GM23338 (cell line): Measurements from ENCODE around the gene SF3B3. TPM values are rescaled to one million over a fixed set of nuclear protein-coding genes. Genes with fewer than 3 reads are reported as not detected.

Experiments
- ATAC-seq: fragments of 200-7000 bp; cut with Tn5 transposase; 3 replicates; pipeline ENCODE4 v1.9.1; 2020
- DNase-seq: peaks from one replicate; pipeline ENCODE4 v3.0.0-alpha.2; 2015; ENCODE audit warnings: low spot score
- H2AFZ ChIP-seq: fragments of 200-600 bp; sonication (generic); 2 replicates; pipeline ENCODE4 v1.8.0; 2016; ENCODE audit warnings: antibody characterized with exemption, mild to moderate bottlenecking, moderate library complexity
- H3F3A ChIP-seq: fragments of 200-600 bp; sonication (generic); replicated peaks from 2 replicates; pipeline ENCODE4 v1.8.0; 2017; ENCODE audit warnings: antibody characterized with exemption, mixed run types, low read depth
- H3K27ac ChIP-seq: fragments of 200-600 bp; sonication (generic); 2 replicates; pipeline ENCODE4 v1.6.1; 2016; ENCODE audit warnings: low read depth
- H3K27me3 ChIP-seq: fragments of 200-600 bp; sonication (generic); 2 replicates; pipeline ENCODE4 v1.8.0; 2016; ENCODE audit warnings: mild to moderate bottlenecking, mixed run types, moderate library complexity; ENCODE audit not compliant: insufficient read depth
- H3K36me3 ChIP-seq: fragments of 200-600 bp; sonication (generic); 2 replicates; pipeline ENCODE4 v1.8.0; 2016; ENCODE audit warnings: mild to moderate bottlenecking; ENCODE audit not compliant: insufficient read depth
- H3K4me1 ChIP-seq: fragments of 200-600 bp; sonication (generic); 2 replicates; pipeline ENCODE4 v1.8.0; 2016; ENCODE audit warnings: mild to moderate bottlenecking, moderate library complexity; ENCODE audit not compliant: insufficient read depth
- H3K4me2 ChIP-seq: fragments of 200-600 bp; sonication (generic); 2 replicates; pipeline ENCODE4 v1.7.1; 2017; ENCODE audit warnings: mixed run types
- H3K4me3 ChIP-seq: fragments of 200-600 bp; sonication (generic); 2 replicates; pipeline ENCODE4 v1.6.1; 2016; ENCODE audit warnings: mixed run types
- H3K79me2 ChIP-seq: fragments of 200-600 bp; sonication (generic); replicated peaks from 2 replicates; pipeline ENCODE4 v1.8.0; 2017; ENCODE audit warnings: mild to moderate bottlenecking; ENCODE audit not compliant: insufficient read depth
- H3K9me2 ChIP-seq: fragments of 200-600 bp; sonication (generic); 2 replicates; pipeline ENCODE4 v1.8.0; 2017; ENCODE audit not compliant: insufficient read depth
- H4K20me1 ChIP-seq: fragments of 200-600 bp; sonication (generic); replicated peaks from 2 replicates; pipeline ENCODE4 v1.8.0; 2017; ENCODE audit warnings: mild to moderate bottlenecking; ENCODE audit not compliant: insufficient read depth
- H3K27ac Mint-ChIP-seq: 2 replicates; pipeline ENCODE4 v1.8.0; 2020; ENCODE audit warnings: inconsistent platforms, mild to moderate bottlenecking, moderate library complexity, mixed read lengths
- H3K27me3 Mint-ChIP-seq: 3 replicates; pipeline ENCODE4 v1.8.0; 2022; ENCODE audit warnings: low read depth, mild to moderate bottlenecking, moderate library complexity, mixed read lengths, inconsistent platforms; ENCODE audit not compliant: insufficient read depth, poor library complexity
- H3K36me3 Mint-ChIP-seq: 3 replicates; pipeline ENCODE4 v1.8.0; 2021; ENCODE audit warnings: low read depth, mild to moderate bottlenecking, inconsistent platforms, moderate library complexity, mixed read lengths
- H3K4me1 Mint-ChIP-seq: 3 replicates; pipeline ENCODE4 v1.8.0; 2020; ENCODE audit warnings: mild to moderate bottlenecking, inconsistent platforms, mixed read lengths
- H3K4me3 Mint-ChIP-seq: 3 replicates; pipeline ENCODE4 v1.8.0; 2021; ENCODE audit warnings: moderate library complexity, mild to moderate bottlenecking, inconsistent platforms, mixed read lengths
- H3K9me3 Mint-ChIP-seq: 3 replicates; pipeline ENCODE4 v1.8.0; 2020; ENCODE audit warnings: moderate library complexity, mild to moderate bottlenecking, inconsistent platforms, mixed read lengths
- CREB1 ChIP-seq: fragments of 250-450 bp; sonication (Bioruptor Pico); IDR thresholded peaks from 2 replicates; pipeline ENCODE4 v1.5.0; 2020; ENCODE audit warnings: low read depth, mild to moderate bottlenecking, moderate library complexity
- EZH2 ChIP-seq: fragments of 200-600 bp; sonication (generic); IDR thresholded peaks from one replicate; pipeline ENCODE4 v1.8.0; 2017; ENCODE audit warnings: antibody characterized with exemption, mild to moderate bottlenecking, low read depth; ENCODE audit not compliant: unreplicated experiment
- EZH2phosphoT487 ChIP-seq: fragments of 200-600 bp; sonication (generic); IDR thresholded peaks from one replicate; pipeline ENCODE4 v1.8.1; 2018; ENCODE audit warnings: antibody characterized with exemption; ENCODE audit not compliant: unreplicated experiment
- JUNB ChIP-seq: IDR thresholded peaks from one replicate; pipeline ENCODE4 v1.6.1; 2016; ENCODE audit warnings: antibody characterized with exemption; ENCODE audit not compliant: unreplicated experiment
- NANOG ChIP-seq: IDR thresholded peaks from 2 replicates; pipeline ENCODE4 v1.6.1; 2016; ENCODE audit warnings: antibody characterized with exemption, borderline replicate concordance
- POLR2AphosphoS5 ChIP-seq: IDR thresholded peaks from 2 replicates; pipeline ENCODE4 v1.6.1; 2016; ENCODE audit warnings: antibody characterized with exemption, low read depth
- STAT1 ChIP-seq: IDR thresholded peaks from one replicate; pipeline ENCODE4 v1.6.1; 2016; ENCODE audit warnings: antibody characterized with exemption; ENCODE audit not compliant: unreplicated experiment
- ZNF114 ChIP-seq: fragments of 250-450 bp; sonication (Bioruptor Pico); IDR thresholded peaks from 2 replicates; pipeline ENCODE4 v1.5.0; 2020; ENCODE audit warnings: mild to moderate bottlenecking, moderate library complexity
- ZNF331 ChIP-seq: fragments of 250-450 bp; sonication (Bioruptor Pico); IDR thresholded peaks from 2 replicates; pipeline ENCODE4 v1.5.0; 2020; ENCODE audit warnings: low read depth, mild to moderate bottlenecking, moderate library complexity
- polyA plus RNA-seq: library from polyadenylated mRNA; unstranded; fragments of >200 nt; fragmentation: Nextera tagmentation; extraction: Ambion mirVana; gene quantifications from 2 replicates; pipeline ENCODE4 v1.2.1, GENCODE V29; 2016
- total RNA-seq: library from RNA; depleted of rRNA; stranded (reverse); fragments of >200 nt; shearing (Covaris generic); gene quantifications from 2 replicates; pipeline ENCODE4 v1.2.3, GENCODE V29; 2014
- TF ChIP-seq, protein P1 (sequence below): fragments of 250-450 bp; sonication (Bioruptor Pico); IDR thresholded peaks from 2 replicates; pipeline ENCODE4 v1.5.0; 2020; ENCODE audit warnings: mild to moderate bottlenecking, moderate library complexity
- TF ChIP-seq, protein P2 (sequence below), 2 experiments: fragments of 200-600 bp in 1 of 2; sonication (generic) in 1 of 2; conservative IDR thresholded peaks; 2 replicates each; pipeline versions ENCODE4 v1.5.1 to v1.6.1; 2016 to 2017; ENCODE audit warnings: antibody characterized with exemption in 2 of 2, low read depth in 2 of 2, mild to moderate bottlenecking in 2 of 2, moderate library complexity in 1 of 2
- TF ChIP-seq, protein P3 (sequence below): IDR thresholded peaks from 2 replicates; pipeline ENCODE4 v1.6.1; 2016; ENCODE audit warnings: antibody characterized with exemption
- TF ChIP-seq, protein P4 (sequence below): IDR thresholded peaks from one replicate; pipeline ENCODE4 v1.6.1; 2018; ENCODE audit warnings: antibody characterized with exemption; ENCODE audit not compliant: unreplicated experiment

Gene SF3B3
- total and polyA plus RNA-seq, 2 experiments from 2014 or later, result 202 to 289 TPM

DNA sequence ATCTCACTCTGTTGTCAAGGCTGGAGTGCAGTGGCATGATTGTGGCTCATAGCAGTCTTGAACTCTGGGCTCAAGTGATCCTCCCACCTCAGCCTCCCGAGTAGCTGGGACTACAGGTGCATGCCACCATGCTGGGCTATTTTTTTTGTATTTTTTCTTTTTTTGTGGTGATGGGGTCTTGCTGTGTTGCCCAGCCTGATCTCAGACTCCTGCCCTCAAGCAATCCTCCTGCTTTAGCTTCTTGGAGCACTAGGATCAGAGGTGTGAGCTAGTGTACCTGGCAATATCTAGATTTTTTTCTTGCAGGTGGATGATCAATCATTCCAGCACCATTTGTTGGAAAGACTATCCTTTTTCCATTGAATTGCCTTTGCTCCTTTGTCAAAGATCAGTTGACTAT lies 69.9 kb downstream of the SF3B3 start (continued):
- TF ChIP-seq, protein P1, sequence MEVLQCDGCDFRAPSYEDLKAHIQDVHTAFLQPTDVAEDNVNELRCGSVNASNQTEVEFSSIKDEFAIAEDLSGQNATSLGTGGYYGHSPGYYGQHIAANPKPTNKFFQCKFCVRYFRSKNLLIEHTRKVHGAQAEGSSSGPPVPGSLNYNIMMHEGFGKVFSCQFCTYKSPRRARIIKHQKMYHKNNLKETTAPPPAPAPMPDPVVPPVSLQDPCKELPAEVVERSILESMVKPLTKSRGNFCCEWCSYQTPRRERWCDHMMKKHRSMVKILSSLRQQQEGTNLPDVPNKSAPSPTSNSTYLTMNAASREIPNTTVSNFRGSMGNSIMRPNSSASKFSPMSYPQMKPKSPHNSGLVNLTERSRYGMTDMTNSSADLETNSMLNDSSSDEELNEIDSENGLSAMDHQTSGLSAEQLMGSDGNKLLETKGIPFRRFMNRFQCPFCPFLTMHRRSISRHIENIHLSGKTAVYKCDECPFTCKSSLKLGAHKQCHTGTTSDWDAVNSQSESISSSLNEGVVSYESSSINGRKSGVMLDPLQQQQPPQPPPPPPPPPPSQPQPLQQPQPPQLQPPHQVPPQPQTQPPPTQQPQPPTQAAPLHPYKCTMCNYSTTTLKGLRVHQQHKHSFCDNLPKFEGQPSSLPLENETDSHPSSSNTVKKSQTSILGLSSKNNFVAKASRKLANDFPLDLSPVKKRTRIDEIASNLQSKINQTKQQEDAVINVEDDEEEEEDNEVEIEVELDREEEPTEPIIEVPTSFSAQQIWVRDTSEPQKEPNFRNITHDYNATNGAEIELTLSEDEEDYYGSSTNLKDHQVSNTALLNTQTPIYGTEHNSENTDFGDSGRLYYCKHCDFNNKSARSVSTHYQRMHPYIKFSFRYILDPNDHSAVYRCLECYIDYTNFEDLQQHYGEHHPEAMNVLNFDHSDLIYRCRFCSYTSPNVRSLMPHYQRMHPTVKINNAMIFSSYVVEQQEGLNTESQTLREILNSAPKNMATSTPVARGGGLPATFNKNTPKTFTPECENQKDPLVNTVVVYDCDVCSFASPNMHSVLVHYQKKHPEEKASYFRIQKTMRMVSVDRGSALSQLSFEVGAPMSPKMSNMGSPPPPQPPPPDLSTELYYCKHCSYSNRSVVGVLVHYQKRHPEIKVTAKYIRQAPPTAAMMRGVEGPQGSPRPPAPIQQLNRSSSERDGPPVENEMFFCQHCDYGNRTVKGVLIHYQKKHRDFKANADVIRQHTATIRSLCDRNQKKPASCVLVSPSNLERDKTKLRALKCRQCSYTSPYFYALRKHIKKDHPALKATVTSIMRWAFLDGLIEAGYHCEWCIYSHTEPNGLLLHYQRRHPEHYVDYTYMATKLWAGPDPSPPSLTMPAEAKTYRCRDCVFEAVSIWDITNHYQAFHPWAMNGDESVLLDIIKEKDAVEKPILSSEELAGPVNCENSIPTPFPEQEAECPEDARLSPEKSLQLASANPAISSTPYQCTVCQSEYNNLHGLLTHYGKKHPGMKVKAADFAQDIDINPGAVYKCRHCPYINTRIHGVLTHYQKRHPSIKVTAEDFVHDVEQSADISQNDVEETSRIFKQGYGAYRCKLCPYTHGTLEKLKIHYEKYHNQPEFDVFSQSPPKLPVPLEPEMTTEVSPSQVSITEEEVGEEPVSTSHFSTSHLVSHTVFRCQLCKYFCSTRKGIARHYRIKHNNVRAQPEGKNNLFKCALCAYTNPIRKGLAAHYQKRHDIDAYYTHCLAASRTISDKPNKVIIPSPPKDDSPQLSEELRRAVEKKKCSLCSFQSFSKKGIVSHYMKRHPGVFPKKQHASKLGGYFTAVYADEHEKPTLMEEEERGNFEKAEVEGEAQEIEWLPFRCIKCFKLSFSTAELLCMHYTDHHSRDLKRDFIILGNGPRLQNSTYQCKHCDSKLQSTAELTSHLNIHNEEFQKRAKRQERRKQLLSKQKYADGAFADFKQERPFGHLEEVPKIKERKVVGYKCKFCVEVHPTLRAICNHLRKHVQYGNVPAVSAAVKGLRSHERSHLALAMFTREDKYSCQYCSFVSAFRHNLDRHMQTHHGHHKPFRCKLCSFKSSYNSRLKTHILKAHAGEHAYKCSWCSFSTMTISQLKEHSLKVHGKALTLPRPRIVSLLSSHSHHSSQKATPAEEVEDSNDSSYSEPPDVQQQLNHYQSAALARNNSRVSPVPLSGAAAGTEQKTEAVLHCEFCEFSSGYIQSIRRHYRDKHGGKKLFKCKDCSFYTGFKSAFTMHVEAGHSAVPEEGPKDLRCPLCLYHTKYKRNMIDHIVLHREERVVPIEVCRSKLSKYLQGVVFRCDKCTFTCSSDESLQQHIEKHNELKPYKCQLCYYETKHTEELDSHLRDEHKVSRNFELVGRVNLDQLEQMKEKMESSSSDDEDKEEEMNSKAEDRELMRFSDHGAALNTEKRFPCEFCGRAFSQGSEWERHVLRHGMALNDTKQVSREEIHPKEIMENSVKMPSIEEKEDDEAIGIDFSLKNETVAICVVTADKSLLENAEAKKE (CRISPR knock-in tag), result no peak
- TF ChIP-seq POLR2AphosphoS5 (no peak), JUNB (no peak), NANOG (no peak), EZH2phosphoT487 (no peak)
- TF ChIP-seq, protein P2, sequence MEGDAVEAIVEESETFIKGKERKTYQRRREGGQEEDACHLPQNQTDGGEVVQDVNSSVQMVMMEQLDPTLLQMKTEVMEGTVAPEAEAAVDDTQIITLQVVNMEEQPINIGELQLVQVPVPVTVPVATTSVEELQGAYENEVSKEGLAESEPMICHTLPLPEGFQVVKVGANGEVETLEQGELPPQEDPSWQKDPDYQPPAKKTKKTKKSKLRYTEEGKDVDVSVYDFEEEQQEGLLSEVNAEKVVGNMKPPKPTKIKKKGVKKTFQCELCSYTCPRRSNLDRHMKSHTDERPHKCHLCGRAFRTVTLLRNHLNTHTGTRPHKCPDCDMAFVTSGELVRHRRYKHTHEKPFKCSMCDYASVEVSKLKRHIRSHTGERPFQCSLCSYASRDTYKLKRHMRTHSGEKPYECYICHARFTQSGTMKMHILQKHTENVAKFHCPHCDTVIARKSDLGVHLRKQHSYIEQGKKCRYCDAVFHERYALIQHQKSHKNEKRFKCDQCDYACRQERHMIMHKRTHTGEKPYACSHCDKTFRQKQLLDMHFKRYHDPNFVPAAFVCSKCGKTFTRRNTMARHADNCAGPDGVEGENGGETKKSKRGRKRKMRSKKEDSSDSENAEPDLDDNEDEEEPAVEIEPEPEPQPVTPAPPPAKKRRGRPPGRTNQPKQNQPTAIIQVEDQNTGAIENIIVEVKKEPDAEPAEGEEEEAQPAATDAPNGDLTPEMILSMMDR (conservative IDR thresholded peaks at IDR 0.05; ENCODE audit: low read depth in 2 of 2), result no peak

DNA sequence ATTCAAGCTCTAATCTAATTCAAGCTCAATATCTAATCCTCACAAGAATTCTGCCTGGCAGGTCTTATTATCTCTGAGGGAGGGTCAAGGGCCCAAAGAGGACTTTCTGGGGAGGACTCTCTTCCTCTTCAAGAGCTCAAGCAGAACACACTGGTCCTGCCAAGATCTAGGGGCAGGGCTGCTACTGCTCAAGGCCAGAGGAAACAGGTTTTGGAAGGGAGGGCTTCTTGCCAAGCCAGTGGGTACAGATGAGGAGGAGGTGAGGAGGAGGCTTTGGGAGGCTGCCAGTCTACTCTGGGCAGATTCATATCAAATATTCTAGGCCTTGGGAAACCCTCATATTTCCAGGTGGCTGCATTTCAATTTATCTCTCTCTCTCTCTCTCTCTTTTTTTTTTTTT lies 71.0 kb downstream of the SF3B3 start:
- H3K27ac ChIP-seq, result no peak overlapping the region
- H3K4me1 ChIP-seq, result peaks cover 7% of the 10 kb centered on the region; the same call in 1 of the 2 replicates
- Mint-ChIP-seq H3K36me3 (no peaks in the 10 kb centered on the region), H3K4me1 (peaks cover 7% of the 10 kb centered on the region), H3K27me3 (peaks cover 12% of the 10 kb centered on the region), H3K9me3 (no peaks in the 10 kb centered on the region), H3K27ac (no peak overlapping the region), H3K4me3 (no peak overlapping the region)
- ATAC-seq (no peak), DNase-seq (no peak)
- no peaks in the 10 kb centered on the region for H3K9me2 ChIP-seq
- no peaks in the 10 kb centered on the region for H3K36me3 ChIP-seq
- H3K4me3 ChIP-seq, result no peak overlapping the region
- H2AFZ ChIP-seq, result no peak overlapping the region
- H4K20me1 ChIP-seq, result no peaks in the 10 kb centered on the region
- H3K4me2 ChIP-seq, result no peak overlapping the region
- H3K27me3 ChIP-seq, result no peaks in the 10 kb centered on the region
- no peaks in the 10 kb centered on the region for H3F3A ChIP-seq
- no peaks in the 10 kb centered on the region for H3K79me2 ChIP-seq
- TF ChIP-seq ZNF114 (CRISPR knock-in tag) (no peak), JUNB (no peak), EZH2 (no peak), EZH2phosphoT487 (no peak), NANOG (no peak), CREB1 (no peak), STAT1 (no peak), POLR2AphosphoS5 (no peak), ZNF331 (no peak)
- TF ChIP-seq, protein P3, sequence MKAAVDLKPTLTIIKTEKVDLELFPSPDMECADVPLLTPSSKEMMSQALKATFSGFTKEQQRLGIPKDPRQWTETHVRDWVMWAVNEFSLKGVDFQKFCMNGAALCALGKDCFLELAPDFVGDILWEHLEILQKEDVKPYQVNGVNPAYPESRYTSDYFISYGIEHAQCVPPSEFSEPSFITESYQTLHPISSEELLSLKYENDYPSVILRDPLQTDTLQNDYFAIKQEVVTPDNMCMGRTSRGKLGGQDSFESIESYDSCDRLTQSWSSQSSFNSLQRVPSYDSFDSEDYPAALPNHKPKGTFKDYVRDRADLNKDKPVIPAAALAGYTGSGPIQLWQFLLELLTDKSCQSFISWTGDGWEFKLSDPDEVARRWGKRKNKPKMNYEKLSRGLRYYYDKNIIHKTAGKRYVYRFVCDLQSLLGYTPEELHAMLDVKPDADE, result no peak
- TF ChIP-seq, protein P4, sequence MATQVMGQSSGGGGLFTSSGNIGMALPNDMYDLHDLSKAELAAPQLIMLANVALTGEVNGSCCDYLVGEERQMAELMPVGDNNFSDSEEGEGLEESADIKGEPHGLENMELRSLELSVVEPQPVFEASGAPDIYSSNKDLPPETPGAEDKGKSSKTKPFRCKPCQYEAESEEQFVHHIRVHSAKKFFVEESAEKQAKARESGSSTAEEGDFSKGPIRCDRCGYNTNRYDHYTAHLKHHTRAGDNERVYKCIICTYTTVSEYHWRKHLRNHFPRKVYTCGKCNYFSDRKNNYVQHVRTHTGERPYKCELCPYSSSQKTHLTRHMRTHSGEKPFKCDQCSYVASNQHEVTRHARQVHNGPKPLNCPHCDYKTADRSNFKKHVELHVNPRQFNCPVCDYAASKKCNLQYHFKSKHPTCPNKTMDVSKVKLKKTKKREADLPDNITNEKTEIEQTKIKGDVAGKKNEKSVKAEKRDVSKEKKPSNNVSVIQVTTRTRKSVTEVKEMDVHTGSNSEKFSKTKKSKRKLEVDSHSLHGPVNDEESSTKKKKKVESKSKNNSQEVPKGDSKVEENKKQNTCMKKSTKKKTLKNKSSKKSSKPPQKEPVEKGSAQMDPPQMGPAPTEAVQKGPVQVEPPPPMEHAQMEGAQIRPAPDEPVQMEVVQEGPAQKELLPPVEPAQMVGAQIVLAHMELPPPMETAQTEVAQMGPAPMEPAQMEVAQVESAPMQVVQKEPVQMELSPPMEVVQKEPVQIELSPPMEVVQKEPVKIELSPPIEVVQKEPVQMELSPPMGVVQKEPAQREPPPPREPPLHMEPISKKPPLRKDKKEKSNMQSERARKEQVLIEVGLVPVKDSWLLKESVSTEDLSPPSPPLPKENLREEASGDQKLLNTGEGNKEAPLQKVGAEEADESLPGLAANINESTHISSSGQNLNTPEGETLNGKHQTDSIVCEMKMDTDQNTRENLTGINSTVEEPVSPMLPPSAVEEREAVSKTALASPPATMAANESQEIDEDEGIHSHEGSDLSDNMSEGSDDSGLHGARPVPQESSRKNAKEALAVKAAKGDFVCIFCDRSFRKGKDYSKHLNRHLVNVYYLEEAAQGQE, result no peak
